Mesenchymal stem cell (in vitro differentiated cells and primary cell): ENCODE measurements around the gene TSPAN3.

Experiments
- DNase-seq: peaks from one replicate; pipeline ENCODE4 v3.0.0-alpha.2; 2013
- H2AFZ ChIP-seq: one replicate; pipeline ENCODE4 v1.6.1; 2013; ENCODE audit warnings: low read depth, mild to moderate bottlenecking, control low read depth, inconsistent platforms, low read length, moderate library complexity
- H2AK5ac ChIP-seq: 2 replicates; pipeline ENCODE4 v1.6.1; 2013; ENCODE audit warnings: low read length, moderate library complexity, mild to moderate bottlenecking, inconsistent platforms; ENCODE audit not compliant: severe bottlenecking
- H2BK120ac ChIP-seq: one replicate; pipeline ENCODE4 v1.6.1; 2013; ENCODE audit warnings: low read depth, mild to moderate bottlenecking, inconsistent platforms, low read length, moderate library complexity
- H2BK12ac ChIP-seq, 2 experiments: one replicate each; pipeline ENCODE4 v1.6.1; 2013; ENCODE audit warnings: inconsistent platforms in 2 of 2, low read length in 2 of 2, mild to moderate bottlenecking in 2 of 2, moderate library complexity in 2 of 2, control low read depth in 1 of 2
- H2BK15ac ChIP-seq: one replicate; pipeline ENCODE4 v1.6.1; 2013; ENCODE audit warnings: mild to moderate bottlenecking, low read depth, inconsistent platforms; ENCODE audit not compliant: poor library complexity, severe bottlenecking
- H2BK5ac ChIP-seq: 2 replicates; pipeline ENCODE4 v1.6.1; 2013; ENCODE audit warnings: low read depth, mild to moderate bottlenecking, low read length, control low read depth, inconsistent platforms; ENCODE audit not compliant: poor library complexity, severe bottlenecking
- H3K14ac ChIP-seq, 2 experiments: one replicate each; pipeline ENCODE4 v1.6.1; 2013; ENCODE audit warnings: inconsistent platforms in 2 of 2, low read length in 2 of 2, control low read depth in 1 of 2, mild to moderate bottlenecking in 1 of 2, moderate library complexity in 1 of 2
- H3K18ac ChIP-seq, 2 experiments: one replicate each; pipeline ENCODE4 v1.6.1; 2013; ENCODE audit warnings: inconsistent platforms in 2 of 2, low read length in 2 of 2, control low read depth in 1 of 2, low read depth in 1 of 2, mild to moderate bottlenecking in 1 of 2
- H3K23ac ChIP-seq, 2 experiments: one replicate each; pipeline ENCODE4 v1.6.1; 2013; ENCODE audit warnings: inconsistent platforms in 2 of 2, low read length in 2 of 2, mild to moderate bottlenecking in 2 of 2, moderate library complexity in 2 of 2, control low read depth in 1 of 2
- H3K27ac ChIP-seq: 2 replicates; pipeline ENCODE4 v1.5.1; 2013; ENCODE audit warnings: mild to moderate bottlenecking, moderate library complexity, low read length, control low read depth, inconsistent platforms; ENCODE audit not compliant: poor library complexity, severe bottlenecking
- H3K27me3 ChIP-seq, 2 experiments: 2 replicates each; pipeline versions ENCODE4 v1.6.1 to v1.7.0; 2013; ENCODE audit warnings: low read length in 2 of 2, mild to moderate bottlenecking in 2 of 2, moderate library complexity in 2 of 2, control low read depth in 1 of 2, inconsistent platforms in 1 of 2; ENCODE audit not compliant: control insufficient read depth in 1 of 2, insufficient read depth in 1 of 2
- H3K36me3 ChIP-seq, 2 experiments: 2 replicates each; pipeline versions ENCODE4 v1.6.1 to v1.7.0; 2013; ENCODE audit warnings: low read length in 2 of 2, control low read depth in 1 of 2, inconsistent platforms in 1 of 2, low read depth in 1 of 2, mild to moderate bottlenecking in 1 of 2; ENCODE audit not compliant: insufficient read depth in 2 of 2, control insufficient read depth in 1 of 2
- H3K4ac ChIP-seq, 2 experiments: one replicate each; pipeline ENCODE4 v1.6.1; 2013; ENCODE audit warnings: inconsistent platforms in 2 of 2, low read length in 2 of 2, mild to moderate bottlenecking in 2 of 2, moderate library complexity in 2 of 2, control low read depth in 1 of 2, low read depth in 1 of 2
- H3K4me1 ChIP-seq: 2 replicates; pipeline ENCODE4 v1.6.1; 2013; ENCODE audit warnings: low read depth, low read length, control low read depth; ENCODE audit not compliant: control insufficient read depth, insufficient read depth
- H3K4me2 ChIP-seq: 2 replicates; pipeline ENCODE4 v1.6.1; 2013; ENCODE audit warnings: low read length, mild to moderate bottlenecking, inconsistent platforms; ENCODE audit not compliant: poor library complexity, severe bottlenecking
- H3K4me3 ChIP-seq, 2 experiments: 2 replicates each; pipeline versions ENCODE4 v1.5.1 to v1.7.0; 2013; ENCODE audit warnings: low read length in 2 of 2, mild to moderate bottlenecking in 2 of 2, control low read depth in 1 of 2, low read depth in 1 of 2; ENCODE audit not compliant: insufficient read depth in 1 of 2
- H3K79me1 ChIP-seq: replicated peaks from 2 replicates; pipeline ENCODE4 v1.6.1; 2013; ENCODE audit warnings: mild to moderate bottlenecking, control low read depth, low read length, inconsistent platforms; ENCODE audit not compliant: poor library complexity, severe bottlenecking
- H3K9ac ChIP-seq: 2 replicates; pipeline ENCODE4 v1.7.0; 2013; ENCODE audit warnings: mild to moderate bottlenecking, low read length, moderate library complexity
- H3K9me3 ChIP-seq: 2 replicates; pipeline ENCODE4 v1.7.0; 2013; ENCODE audit warnings: mild to moderate bottlenecking, low read length; ENCODE audit not compliant: control insufficient read depth
- H4K8ac ChIP-seq: one replicate; pipeline ENCODE4 v1.6.1; 2013; ENCODE audit warnings: inconsistent platforms, mild to moderate bottlenecking, low read length, moderate library complexity
- H4K91ac ChIP-seq: one replicate; pipeline ENCODE4 v1.6.1; 2013; ENCODE audit warnings: mild to moderate bottlenecking, low read length, inconsistent platforms
- WGBS: methylation state at CpG from one replicate; pipeline ENCODE4 v1.1.7; 2013; ENCODE audit warnings: mixed read lengths; 5-methylcytosine and 5-hydroxymethylcytosine counted together

Gene TSPAN3

DNA sequence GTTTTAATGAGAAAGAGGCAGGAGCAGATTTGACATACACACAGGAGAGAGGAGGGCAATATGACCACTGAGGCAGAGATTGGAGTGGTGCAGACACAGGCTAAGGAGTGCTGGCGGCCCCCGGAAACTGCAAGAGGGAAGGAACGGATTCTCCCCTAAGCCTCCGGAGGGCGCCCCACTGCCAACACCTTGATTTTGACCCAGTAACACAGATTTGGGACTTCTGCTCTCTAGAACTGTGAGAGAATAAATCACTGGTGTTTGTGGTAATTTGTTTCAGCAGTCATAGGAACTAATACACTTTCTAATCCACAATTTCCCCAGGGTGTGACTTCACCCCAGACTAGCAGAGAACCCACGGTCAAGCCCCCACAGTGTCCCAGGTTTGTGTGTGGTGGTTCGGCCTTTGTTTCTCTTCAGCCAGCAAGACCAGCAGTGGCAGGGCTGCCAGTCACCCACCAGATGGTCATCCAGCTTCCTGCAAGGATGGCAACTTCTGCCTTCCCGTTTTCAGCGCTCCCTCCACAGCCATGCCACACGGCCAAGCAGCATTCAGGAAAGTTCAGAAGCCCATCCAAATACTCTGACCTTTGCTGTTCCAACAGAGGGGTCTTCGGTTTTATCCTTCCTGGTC, 23.6 kb upstream of the TSPAN3 start:
- H3K4ac ChIP-seq, result no peak overlapping the region

DNA sequence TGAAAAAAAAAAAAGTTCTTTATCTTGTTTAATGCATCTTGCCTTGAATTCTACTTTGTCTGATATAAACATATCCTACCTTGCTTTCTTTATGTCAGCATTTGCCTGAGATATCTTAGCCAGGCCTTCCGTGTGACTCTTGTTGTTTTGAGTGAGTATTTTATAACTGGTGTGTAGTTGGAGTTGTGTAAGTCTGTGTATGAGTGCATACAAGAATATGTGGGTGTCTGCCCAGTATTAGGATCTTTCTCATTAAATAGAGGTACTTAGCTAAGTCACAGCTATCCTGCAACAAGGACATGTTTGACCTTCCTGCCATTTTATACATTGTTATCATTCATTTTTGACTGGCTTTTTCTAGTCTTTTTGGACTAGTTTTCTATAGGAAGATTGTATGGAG, 22.5 kb upstream of the TSPAN3 start:
- H2BK12ac ChIP-seq, result no peak overlapping the region
- H3K4me3 ChIP-seq, result no peak overlapping the region
- no peak overlapping the region for H3K4me2 ChIP-seq
- H3K36me3 ChIP-seq, result no peaks in the 10 kb centered on the region
- H2BK5ac ChIP-seq, result no peak overlapping the region
- H2AFZ ChIP-seq, result no peak overlapping the region
- no peak overlapping the region for H3K14ac ChIP-seq
- H2BK15ac ChIP-seq, result no peak overlapping the region
- no peaks in the 10 kb centered on the region for H3K9me3 ChIP-seq
- no peak overlapping the region for H2AK5ac ChIP-seq
- no peak overlapping the region for H3K27ac ChIP-seq
- H3K9ac ChIP-seq, result no peak overlapping the region
- H3K79me1 ChIP-seq, result no peaks in the 10 kb centered on the region
- H4K8ac ChIP-seq, result no peak overlapping the region
- 100% methylated on average over 1 of the region's 1 CpG for WGBS
- H4K91ac ChIP-seq, result no peak overlapping the region
- DNase-seq, result no peak
- H3K18ac ChIP-seq, result no peak overlapping the region
- no peak overlapping the region for H3K23ac ChIP-seq
- no peak overlapping the region for H3K4ac ChIP-seq
- H2BK120ac ChIP-seq, result no peak overlapping the region
- no peaks in the 10 kb centered on the region for H3K27me3 ChIP-seq
- H3K4me1 ChIP-seq, result peaks cover 1% of the 10 kb centered on the region

More for the DNA sequence above, 23.6 kb upstream of the TSPAN3 start:
- Histone ChIP-seq H3K18ac (no peak overlapping the region), H3K23ac (no peak overlapping the region), H3K4me2 (no peak overlapping the region), H3K14ac (no peak overlapping the region), H2AFZ (no peak overlapping the region), H2BK5ac (no peak overlapping the region), H3K9me3 (no peaks in the 10 kb centered on the region), H3K9ac (no peak overlapping the region), H4K91ac (no peak overlapping the region), H2BK15ac (no peak overlapping the region), H3K79me1 (no peaks in the 10 kb centered on the region), H3K4me3 (no peak overlapping the region), H2AK5ac (no peak overlapping the region), H2BK120ac (no peak overlapping the region), H3K4me1 (peaks cover 1% of the 10 kb centered on the region), H3K27ac (no peak overlapping the region), H3K36me3 (peaks cover 0 to 3% of the 10 kb centered on the region in 2 experiments), H3K27me3 (no peaks in the 10 kb centered on the region), H4K8ac (no peak overlapping the region), H2BK12ac (no peak overlapping the region)
- 74% methylated on average over 7 of the region's 11 CpGs for WGBS
- no peak for DNase-seq

GRCh38 chr15:77091097-77091496, 20.2 kb upstream of the TSPAN3 start:
- no peak overlapping the region for H4K91ac ChIP-seq
- no peak overlapping the region for H2AFZ ChIP-seq
- no peaks in the 10 kb centered on the region for H3K9me3 ChIP-seq
- H3K4me2 ChIP-seq, result no peak overlapping the region
- 100% methylated on average over 2 of the region's 2 CpGs for WGBS
- DNase-seq, result no peak
- H3K14ac ChIP-seq, result no peak overlapping the region
- H3K27me3 ChIP-seq, result no peaks in the 10 kb centered on the region
- no peaks in the 10 kb centered on the region for H3K36me3 ChIP-seq
- H2BK15ac ChIP-seq, result no peak overlapping the region
- no peak overlapping the region for H3K18ac ChIP-seq
- no peaks in the 10 kb centered on the region for H3K4me1 ChIP-seq
- no peak overlapping the region for H3K9ac ChIP-seq
- H3K79me1 ChIP-seq, result no peaks in the 10 kb centered on the region
- H2AK5ac ChIP-seq, result no peak overlapping the region
- no peak overlapping the region for H2BK12ac ChIP-seq
- H4K8ac ChIP-seq, result no peak overlapping the region
- H2BK5ac ChIP-seq, result no peak overlapping the region
- H2BK120ac ChIP-seq, result no peak overlapping the region
- no peak overlapping the region for H3K27ac ChIP-seq
- H3K23ac ChIP-seq, result no peak overlapping the region
- H3K4ac ChIP-seq, result no peak overlapping the region
- no peak overlapping the region for H3K4me3 ChIP-seq

DNA sequence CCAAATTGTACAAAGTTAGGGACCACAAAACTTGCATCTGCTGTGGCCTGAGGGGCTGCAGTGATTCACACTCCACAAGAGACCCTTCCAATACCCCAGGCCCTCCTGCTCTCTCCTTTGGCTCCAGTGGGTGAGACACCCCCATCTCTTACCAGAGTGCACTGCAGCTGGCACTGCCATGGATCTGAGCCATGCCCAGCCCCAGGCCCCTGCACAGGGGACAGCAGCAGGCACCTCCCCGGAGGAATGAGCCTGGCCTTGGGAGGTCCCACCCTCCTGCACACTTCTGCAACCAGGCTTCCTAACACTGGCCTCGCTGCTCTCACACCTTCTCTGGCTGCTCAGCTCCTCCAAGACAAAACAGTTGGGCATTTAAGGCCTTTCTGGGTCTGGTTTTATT, 16.3 kb upstream of the TSPAN3 start:
- no peak overlapping the region for H3K4me2 ChIP-seq
- H2AK5ac ChIP-seq, result no peak overlapping the region
- no peak overlapping the region for H3K18ac ChIP-seq
- no peak overlapping the region for H2BK15ac ChIP-seq
- no peaks in the 10 kb centered on the region for H3K27me3 ChIP-seq
- no peak overlapping the region for H2AFZ ChIP-seq
- no peak overlapping the region for H4K8ac ChIP-seq
- H3K4me1 ChIP-seq, result peaks cover 3% of the 10 kb centered on the region
- H3K4me3 ChIP-seq, result no peak overlapping the region
- H3K27ac ChIP-seq, result no peak overlapping the region
- no peak overlapping the region for H2BK5ac ChIP-seq
- 95% methylated on average over 1 of the region's 2 CpGs for WGBS
- no peak overlapping the region for H3K4ac ChIP-seq
- DNase-seq, result no peak
- H4K91ac ChIP-seq, result no peak overlapping the region
- no peak overlapping the region for H3K23ac ChIP-seq
- H3K9me3 ChIP-seq, result no peaks in the 10 kb centered on the region
- H2BK120ac ChIP-seq, result no peak overlapping the region
- H3K79me1 ChIP-seq, result no peaks in the 10 kb centered on the region
- no peak overlapping the region for H3K9ac ChIP-seq
- H3K14ac ChIP-seq, result no peak overlapping the region
- H2BK12ac ChIP-seq, result no peak overlapping the region
- no peaks in the 10 kb centered on the region for H3K36me3 ChIP-seq
